HepG2 (cell line): ENCODE results near the gene NTPCR. TPM values are rescaled to one million over a fixed set of nuclear protein-coding genes. Genes with fewer than 3 reads are reported as not detected.
A peak's percentile ranks its signal among the peaks of the same experiment; 100 is the strongest.

Experiments used
- ATAC-seq: fragments of 200-7000 bp; cut with Tn5 transposase; 3 replicates; pipeline ENCODE4 v1.9.1; 2020; ENCODE audit warnings: mild to moderate bottlenecking, moderate library complexity
- BruUV-seq: library from RNA; stranded (reverse); fragments of 400-500 nt; replicated peaks from 2 replicates; lab custom pipeline; 2021; lab: Mats Ljungman, UMichigan
- CTCF ChIA-PET: fragments of 300-600 bp; formaldehyde crosslinking; extraction: SDS; loops from one replicate; lab custom pipeline; 2021; ENCODE audit warnings: low total read pairs, inconsistent platforms, low intra/inter-chr PET ratio; lab: Yijun Ruan, JAX
- POLR2A ChIA-PET: fragments of 350-600 bp; sonication (Branson Sonifier 250); formaldehyde crosslinking; loops from one replicate; lab custom pipeline; 2020; ENCODE audit warnings: antibody characterized with exemption, inconsistent platforms; lab: Yijun Ruan, JAX
- DNase-seq: peaks from one replicate; pipeline ENCODE4 v3.0.0-alpha.2; 2015; ENCODE audit warnings: low spot score
- FAIRE-seq: peaks from 3 replicates; lab custom pipeline; 2011; peaks lifted over from hg19 to GRCh38; lab: Jason Lieb, UNC
- H2AFZ ChIP-seq: one replicate; pipeline ENCODE4 v1.6.1; 2011; ENCODE audit warnings: low read length, inconsistent platforms
- H3K27ac ChIP-seq: fragments of 300-600 bp; 3 replicates; pipeline ENCODE4 v1.8.0; 2011; ENCODE audit warnings: mixed run types, mild to moderate bottlenecking, mixed read lengths, low read length, inconsistent platforms; ENCODE audit not compliant: insufficient read depth; ENCODE audit errors: extremely low read length
- H3K27me3 ChIP-seq, 2 experiments: fragments of 200-600 bp in 1 of 2; 2 replicates in 1 of 2; 3 replicates in 1 of 2; pipeline versions ENCODE4 v1.6.0 to v1.8.0; 2011; ENCODE audit warnings: low read length in 2 of 2, mild to moderate bottlenecking in 2 of 2, moderate library complexity in 2 of 2, inconsistent platforms in 1 of 2; ENCODE audit not compliant: insufficient read depth in 2 of 2, control insufficient read depth in 1 of 2
- H3K36me3 ChIP-seq, 2 experiments: fragments of 200-600 bp in 1 of 2; replicated peaks in 1 of 2; 2 replicates in 1 of 2; 3 replicates in 1 of 2; pipeline versions ENCODE4 v1.5.1 to v1.8.0; 2011; ENCODE audit warnings: low read length in 2 of 2, inconsistent platforms in 1 of 2; ENCODE audit not compliant: insufficient read depth in 2 of 2, control insufficient read depth in 1 of 2
- H3K4me1 ChIP-seq: 2 replicates; pipeline ENCODE4 v1.5.1; 2012; ENCODE audit warnings: low read length, inconsistent platforms; ENCODE audit not compliant: insufficient read depth
- H3K4me2 ChIP-seq: 2 replicates; pipeline ENCODE4 v1.6.0; 2011; ENCODE audit warnings: low read depth, low read length, inconsistent platforms
- H3K4me3 ChIP-seq, 3 experiments: fragments of 200-600 bp in 1 of 3; sonication (generic), shearing (Covaris generic) in 1 of 3; replicated peaks in 1 of 3; 2 replicates each; pipeline ENCODE4 v1.5.1; 2011 to 2016; ENCODE audit warnings: low read length in 3 of 3, inconsistent platforms in 2 of 3, low read depth in 2 of 3, mild to moderate bottlenecking in 2 of 3, control low read depth in 1 of 3, mixed read lengths in 1 of 3; ENCODE audit not compliant: insufficient read depth in 1 of 3
- H3K79me2 ChIP-seq: one replicate; pipeline ENCODE4 v1.6.1; 2011; ENCODE audit warnings: low read length, inconsistent platforms; ENCODE audit not compliant: insufficient read depth
- H3K9ac ChIP-seq: 2 replicates; pipeline ENCODE4 v1.6.0; 2011; ENCODE audit warnings: mild to moderate bottlenecking, low read depth, low read length, inconsistent platforms; ENCODE audit not compliant: insufficient read depth
- H3K9me3 ChIP-seq: 2 replicates; pipeline ENCODE4 v1.5.1; 2012; ENCODE audit warnings: mild to moderate bottlenecking, low read length
- H4K20me1 ChIP-seq: 2 replicates; pipeline ENCODE4 v1.6.0; 2011; ENCODE audit warnings: inconsistent platforms, mild to moderate bottlenecking, low read length, moderate library complexity; ENCODE audit not compliant: insufficient read depth
- EHMT2 ChIP-seq: fragments of 200-600 bp; sonication (generic); IDR thresholded peaks from 2 replicates; pipeline ENCODE4 v1.7.0; 2017; ENCODE audit warnings: antibody characterized with exemption, low read depth, low read length, borderline replicate concordance
- GLI4 ChIP-seq: sonication (generic); formaldehyde crosslinking; IDR thresholded peaks from 2 replicates; pipeline ENCODE4 v1.5.1; 2020; ENCODE audit warnings: missing genetic modification reagents, mild to moderate bottlenecking, moderate library complexity, borderline replicate concordance
- PAWR ChIP-seq: sonication (generic); formaldehyde crosslinking; IDR thresholded peaks from 2 replicates; pipeline ENCODE4 v1.4.0; 2020; ENCODE audit warnings: missing genetic modification reagents, mild to moderate bottlenecking, borderline replicate concordance
- ZNF30 ChIP-seq: sonication (generic); formaldehyde crosslinking; IDR thresholded peaks from 2 replicates; pipeline ENCODE4 v1.5.0; 2020; ENCODE audit warnings: mild to moderate bottlenecking, missing genetic modification reagents
- WGBS: methylation state at CpG from one replicate; pipeline ENCODE4 v1.1.6; 2017; ENCODE audit warnings: low lambda C conversion rate; 5-methylcytosine and 5-hydroxymethylcytosine counted together
- in situ Hi-C: cut with HindIII; loops from 2 replicates; pipeline ENCODE4 v1.10.0; 2017; ENCODE audit warnings: low pct_unique_long_range_greater_than_20kb; ENCODE audit not compliant: extremely low pct_ligation_motif_present
- intact Hi-C: fragments of 100-400 bp; cut with micrococcal nuclease; formaldehyde crosslinking; loops from one replicate; pipeline ENCODE4 v1.10.0; 2022; ENCODE audit not compliant: unreplicated experiment
- polyA plus RNA-seq, 8 experiments: library from polyadenylated mRNA; depleted of rRNA in 3 of 8; stranded (reverse) in 7 of 8; unstranded in 1 of 8; fragments of >200 nt; fragmentation: Illumina TruSeq in 4 of 8; extraction: Trizol in 4 of 8; gene quantifications; 2 replicates each; pipeline versions ENCODE4 v1.2.1 to v1.2.3, GENCODE V29; 2011 to 2016; ENCODE audit warnings: low read depth in 4 of 8, missing spikeins in 1 of 8, mixed read lengths in 1 of 8; ENCODE audit not compliant: insufficient read depth in 1 of 8
- total RNA-seq, 5 experiments: library from RNA; depleted of rRNA; stranded (reverse); fragments of >200 nt; fragmentation: Illumina TruSeq; extraction: Trizol; gene quantifications; 2 replicates each; pipeline ENCODE4 v1.2.3, GENCODE V29; 2016; ENCODE audit warnings: low read depth in 1 of 5
- TF ChIP-seq, protein P1 (sequence below): sonication (generic); formaldehyde crosslinking; IDR thresholded peaks from 2 replicates; pipeline ENCODE4 v1.4.0; 2020; ENCODE audit warnings: missing genetic modification reagents

NTPCR gene
- total and polyA plus RNA-seq, 2 of the 13 experiments (the other 11 are each of a cell fraction or from before 2014, with no cell fraction given), result 11.7 to 47.0 TPM

DNA sequence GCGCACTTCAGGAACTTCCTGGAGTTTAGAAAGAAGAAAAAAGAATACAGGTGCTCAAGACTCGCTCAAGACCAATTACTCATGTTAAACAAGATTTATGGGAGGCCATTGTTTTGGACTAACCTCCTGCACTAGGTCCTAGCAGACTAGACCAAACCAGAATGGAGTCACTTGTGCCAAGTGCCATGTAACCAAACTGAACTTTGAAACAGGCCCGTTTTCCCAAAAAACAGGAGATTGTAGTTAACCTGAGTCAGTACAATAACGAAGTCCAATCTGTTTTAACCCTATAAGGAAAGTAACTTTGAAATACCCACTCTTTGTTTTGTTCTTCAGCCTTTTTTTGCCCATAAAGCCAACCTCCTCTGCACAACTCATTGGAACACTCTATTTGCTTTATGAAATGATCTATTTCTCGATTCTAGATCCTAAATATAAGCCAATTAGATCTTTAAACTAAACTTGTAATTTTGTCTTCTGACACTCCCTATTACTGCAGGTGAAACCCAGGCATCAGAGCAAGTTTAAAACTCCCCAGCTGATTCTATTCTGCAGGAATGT lies 695 bp upstream of the NTPCR start:
- ChIA-PET POLR2A (no interaction called here), CTCF (no interaction called here)
- DNase-seq, result no peak
- peaks cover 31% of the 10 kb centered on the region for H3K4me1 ChIP-seq
- peak overlapping the region; percentile 78 to 94 (median 87) for H3K4me3 ChIP-seq
- in situ Hi-C loops (loop anchor here (25.0 kb wide), 1 partner anchor 1087 kb away; no protein-coding TSS in a partner anchor), intact Hi-C loops (loop anchor here (10.0 kb wide), 1 partner anchor 315 kb away; the partner anchor contains the start of gene SIPA1L2)
- H3K4me2 ChIP-seq, result peak overlapping the region; percentile 77
- no peak for FAIRE-seq
- peak overlapping the region; percentile 62; the same call in 1 of the 2 replicates for H3K9ac ChIP-seq
- peaks cover 26% of the 10 kb centered on the region for H3K79me2 ChIP-seq
- 62% methylated on average over 5 of the region's 5 CpGs for WGBS
- TSS peak; percentile 94 for BruUV-seq
- peaks cover 0 to 5% of the 10 kb centered on the region in 2 experiments; a peak in 2 of 5 replicates for H3K27me3 ChIP-seq
- no peak for ATAC-seq
- no peaks in the 10 kb centered on the region for H3K9me3 ChIP-seq
- H3K27ac ChIP-seq, result peak overlapping the region; percentile 55
- H3K36me3 ChIP-seq, result no peaks in the 10 kb centered on the region; a peak in 1 of 5 replicates
- H2AFZ ChIP-seq, result peak overlapping the region; percentile 95
- H4K20me1 ChIP-seq, result no peaks in the 10 kb centered on the region
- TF ChIP-seq EHMT2 (0 out of 2 replicates have a peak, but pooled peaks have one; percentile 71), ZNF30 (CRISPR knock-in tag) (0 out of 2 replicates have a peak, but pooled peaks have one; percentile 8), GLI4 (CRISPR knock-in tag) (no peak), PAWR (CRISPR knock-in tag) (no peak)
- TF ChIP-seq, protein P1, sequence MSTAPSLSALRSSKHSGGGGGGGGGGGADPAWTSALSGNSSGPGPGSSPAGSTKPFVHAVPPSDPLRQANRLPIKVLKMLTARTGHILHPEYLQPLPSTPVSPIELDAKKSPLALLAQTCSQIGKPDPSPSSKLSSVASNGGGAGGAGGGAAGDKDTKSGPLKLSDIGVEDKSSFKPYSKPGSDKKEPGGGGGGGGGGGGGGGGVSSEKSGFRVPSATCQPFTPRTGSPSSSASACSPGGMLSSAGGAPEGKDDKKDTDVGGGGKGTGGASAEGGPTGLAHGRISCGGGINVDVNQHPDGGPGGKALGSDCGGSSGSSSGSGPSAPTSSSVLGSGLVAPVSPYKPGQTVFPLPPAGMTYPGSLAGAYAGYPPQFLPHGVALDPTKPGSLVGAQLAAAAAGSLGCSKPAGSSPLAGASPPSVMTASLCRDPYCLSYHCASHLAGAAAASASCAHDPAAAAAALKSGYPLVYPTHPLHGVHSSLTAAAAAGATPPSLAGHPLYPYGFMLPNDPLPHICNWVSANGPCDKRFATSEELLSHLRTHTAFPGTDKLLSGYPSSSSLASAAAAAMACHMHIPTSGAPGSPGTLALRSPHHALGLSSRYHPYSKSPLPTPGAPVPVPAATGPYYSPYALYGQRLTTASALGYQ (CRISPR knock-in tag), result 0 out of 2 replicates have a peak, but pooled peaks have one; percentile 14
